ENCODE results near the gene PTPRD.

- TF ChIP-seq EZH2 (IDR thresholded peaks at IDR 0.05; ENCODE audit: borderline replicate concordance, low read length) (no peak), CTCF (conservative IDR thresholded peaks at IDR 0.05 in 1 of 2, IDR thresholded peaks at IDR 0.05 in 1 of 2; ENCODE audit: extremely low read depth in 1 of 2, insufficient read depth in 1 of 2, low read depth in 1 of 2, low read length in 2 of 2) (no peak)
These were observed 1831.3 kb downstream of the PTPRD start for GRCh38 chr9:8781458-8781857.
